Lower lobe of right lung (tissue), 2 donors: ENCODE data around the gene KDM3B. TPM values are rescaled to one million over a fixed set of nuclear protein-coding genes. Genes with fewer than 3 reads are reported as not detected.

Source experiments
- ATAC-seq, 2 donors: fragments of 200-7000 bp; cut with Tn5 transposase; one replicate each; pipeline ENCODE4 v1.9.1; 2020 to 2022; ENCODE audit warnings: mild to moderate bottlenecking in 2 of 2, moderate library complexity in 2 of 2
- DNase-seq: peaks from one replicate; pipeline ENCODE4 v3.0.0-alpha.2; 2020
- H3K27ac ChIP-seq: fragments of 200-600 bp; one replicate; pipeline ENCODE4 v1.8.0; 2022
- H3K27me3 ChIP-seq: fragments of 200-600 bp; one replicate; pipeline ENCODE4 v1.8.0; 2022; ENCODE audit warnings: low read depth
- H3K36me3 ChIP-seq: fragments of 200-600 bp; one replicate; pipeline ENCODE4 v1.8.0; 2022; ENCODE audit warnings: mild to moderate bottlenecking
- H3K4me1 ChIP-seq: fragments of 200-600 bp; one replicate; pipeline ENCODE4 v1.8.0; 2022
- H3K4me3 ChIP-seq: fragments of 200-600 bp; one replicate; pipeline ENCODE4 v1.8.0; 2022; ENCODE audit warnings: mild to moderate bottlenecking
- H3K9me3 ChIP-seq: fragments of 200-600 bp; one replicate; pipeline ENCODE4 v1.8.0; 2022
- CTCF ChIP-seq: fragments of 200-600 bp; IDR thresholded peaks from one replicate; pipeline ENCODE4 v1.8.0; 2022; ENCODE audit warnings: antibody characterized with exemption, mild to moderate bottlenecking
- intact Hi-C: fragments of 100-400 bp; cut with DNase I; formaldehyde crosslinking; loops from one replicate; pipeline ENCODE4 v1.11.0; 2022
- total RNA-seq: library from RNA; stranded (reverse); fragmentation: NEBNext Ultra II Directional; extraction: Animal tissue kit (Norgen Biotek cat#: 25700); gene quantifications from one replicate; pipeline ENCODE4 v1.2.1, GENCODE V29; 2021
- donor health status: DM: no; HTN: yes; CAD: no; lungs with severe emphysema.

The KDM3B gene
- total RNA-seq, 1 donor from 2014 or later = 67.1 TPM

DNA sequence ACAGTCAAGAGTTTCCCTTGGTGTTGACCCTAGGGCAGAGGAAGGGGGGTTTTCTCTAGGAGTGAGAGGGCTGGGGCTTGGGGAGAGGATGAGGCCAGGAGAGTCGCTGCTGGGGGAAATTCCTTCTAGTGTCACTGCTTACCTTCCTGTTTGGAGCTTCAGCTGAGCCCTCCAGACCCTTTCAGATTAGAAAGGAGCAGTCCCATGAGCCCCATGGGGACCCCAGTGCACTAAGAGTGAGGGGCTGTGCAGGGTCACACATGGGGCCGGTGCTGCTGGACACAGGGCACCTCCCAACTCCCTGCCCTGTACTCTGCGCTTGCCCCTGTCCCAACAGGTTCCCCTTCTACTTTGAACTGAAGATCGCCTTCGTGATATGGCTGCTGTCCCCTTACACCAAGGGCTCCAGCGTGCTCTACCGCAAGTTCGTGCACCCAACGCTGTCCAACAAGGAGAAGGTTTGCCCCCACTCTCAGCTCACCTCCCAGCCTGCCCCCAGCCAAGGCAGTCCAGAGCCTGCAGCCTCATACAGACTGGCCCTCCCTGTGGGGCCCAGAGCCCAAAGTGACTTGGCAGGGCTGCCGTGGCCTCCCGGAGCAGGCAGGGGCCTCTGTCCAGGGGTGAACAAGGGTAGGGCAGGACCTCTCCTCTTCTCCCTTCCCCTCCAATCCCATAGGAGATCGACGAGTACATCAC lies 91.7 kb downstream of the KDM3B start:
- no peak for TF ChIP-seq CTCF
- DNase-seq = no peak

GRCh38 chr5:138444774-138445546 lies 92.5 kb downstream of the KDM3B start:
- intact Hi-C loops = no loop called here
- no peak for ATAC-seq
- H3K27me3 ChIP-seq = no peaks in the 10 kb centered on the region
- no peaks in the 10 kb centered on the region for H3K36me3 ChIP-seq
- TF ChIP-seq CTCF = no peak
- H3K27ac ChIP-seq = no peak overlapping the region
- DNase-seq = no peak
- H3K4me1 ChIP-seq = peaks cover 4% of the 10 kb centered on the region
- H3K9me3 ChIP-seq = no peaks in the 10 kb centered on the region
- H3K4me3 ChIP-seq = no peak overlapping the region

More for the DNA sequence above, 91.7 kb downstream of the KDM3B start:
- no peaks in the 10 kb centered on the region for H3K9me3 ChIP-seq
- no peak for ATAC-seq
- H3K4me1 ChIP-seq = peaks cover 5% of the 10 kb centered on the region
- H3K27ac ChIP-seq = no peak overlapping the region
- no peaks in the 10 kb centered on the region for H3K27me3 ChIP-seq
- intact Hi-C loops = no loop called here
- no peaks in the 10 kb centered on the region for H3K36me3 ChIP-seq
- no peak overlapping the region for H3K4me3 ChIP-seq

DNA sequence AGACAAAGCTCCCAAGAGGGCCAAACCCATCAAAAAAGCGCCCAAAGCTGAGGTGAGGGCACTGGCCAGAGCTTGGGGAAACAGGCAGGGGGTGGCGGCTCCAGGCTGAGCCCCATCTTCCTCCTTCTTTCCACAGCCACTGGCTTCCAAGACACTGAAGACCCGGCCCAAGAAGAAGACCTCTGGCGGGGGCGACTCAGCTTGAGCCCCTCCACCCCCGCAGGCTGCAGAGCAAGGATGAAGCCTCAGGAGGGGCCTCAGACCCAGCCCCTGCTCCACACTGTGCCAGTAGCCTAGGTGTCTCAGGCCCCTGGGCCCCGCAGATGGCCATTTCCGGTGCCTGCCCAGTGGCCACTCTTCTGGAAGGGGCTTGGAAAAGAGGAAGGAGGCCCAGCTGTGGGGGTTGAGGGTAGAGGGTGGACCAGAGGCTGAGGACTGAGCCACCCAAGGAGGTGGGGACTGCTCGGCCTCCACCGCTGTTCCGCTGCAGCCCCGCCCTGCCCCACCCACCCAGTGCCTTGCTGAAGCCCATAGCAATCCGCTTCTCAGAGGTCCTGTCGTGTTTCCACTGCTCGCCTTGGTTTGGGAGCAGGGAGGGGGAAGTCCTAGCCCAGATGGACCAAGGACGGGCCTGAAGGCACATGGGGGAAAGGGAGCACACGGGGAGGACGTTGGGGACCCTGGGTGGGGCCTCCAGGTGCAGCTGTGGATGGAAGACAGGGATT lies 93.2 kb downstream of the KDM3B start:
- TF ChIP-seq CTCF = no peak
- ATAC-seq (no peak), DNase-seq (no peak)
- Histone ChIP-seq H3K36me3 (no peaks in the 10 kb centered on the region), H3K4me3 (no peak overlapping the region), H3K27me3 (no peaks in the 10 kb centered on the region), H3K4me1 (peaks cover 7% of the 10 kb centered on the region), H3K27ac (no peak overlapping the region), H3K9me3 (no peaks in the 10 kb centered on the region)
- intact Hi-C loops = no loop called here

- H3K27me3 ChIP-seq = no peaks in the 10 kb centered on the region
- ATAC-seq (no peak), DNase-seq (no peak)
- no peak overlapping the region for H3K27ac ChIP-seq
- H3K9me3 ChIP-seq = no peaks in the 10 kb centered on the region
- no peak overlapping the region for H3K4me3 ChIP-seq
- peaks cover 7% of the 10 kb centered on the region for H3K4me1 ChIP-seq
- intact Hi-C loops = no loop called here
- TF ChIP-seq CTCF = no peak
- no peaks in the 10 kb centered on the region for H3K36me3 ChIP-seq
Measured at GRCh38 chr5:138448070-138448469, 95.6 kb downstream of the KDM3B start.

DNA sequence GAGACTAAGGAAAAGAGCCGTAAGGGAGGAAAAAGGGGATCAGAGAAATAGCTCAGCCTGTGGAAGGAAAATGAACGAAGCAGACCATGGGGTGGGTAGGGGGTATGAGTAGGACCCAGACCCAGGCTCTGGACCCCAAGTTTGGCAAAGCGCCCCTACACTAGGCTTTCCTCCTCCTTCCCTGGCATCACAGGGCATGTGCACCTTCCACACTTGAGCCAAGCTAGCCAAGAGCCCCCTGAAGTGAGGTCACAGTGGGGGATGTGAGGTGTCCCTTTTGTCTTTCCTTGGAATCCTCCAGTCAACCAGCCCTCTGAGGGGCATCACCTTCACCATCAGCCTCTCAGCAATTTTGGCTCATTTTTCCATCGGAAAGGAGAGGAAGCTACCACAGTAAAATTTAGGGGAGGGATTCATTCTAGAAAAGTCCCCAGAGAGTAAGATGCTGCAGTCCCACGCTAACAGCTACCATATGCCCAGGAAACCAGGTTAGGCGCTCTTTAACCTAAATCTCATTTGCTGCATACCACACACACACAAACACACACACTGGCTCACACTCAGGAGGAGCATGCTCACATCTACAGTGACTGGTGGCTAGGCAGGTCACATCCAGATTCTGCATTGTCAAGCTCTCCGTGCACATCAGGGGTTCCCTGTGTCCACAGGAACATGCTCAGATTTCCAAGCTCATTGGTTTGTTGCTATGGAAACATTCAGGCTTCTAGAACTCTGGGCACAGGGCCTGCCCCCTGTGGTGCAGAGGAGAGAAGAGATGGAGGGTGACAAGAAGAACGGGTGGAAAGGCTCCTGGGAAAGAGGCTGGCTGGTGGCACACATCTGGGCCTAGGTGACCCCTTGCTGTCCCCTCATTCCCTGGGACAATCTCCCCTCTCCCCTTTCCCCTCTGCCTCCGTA lies 96.3 kb downstream of the KDM3B start:
- no peaks in the 10 kb centered on the region for H3K9me3 ChIP-seq
- intact Hi-C loops = no loop called here
- H3K4me3 ChIP-seq = no peak overlapping the region
- no peak overlapping the region for H3K27ac ChIP-seq
- H3K36me3 ChIP-seq = no peaks in the 10 kb centered on the region
- no peak for TF ChIP-seq CTCF
- no peaks in the 10 kb centered on the region for H3K27me3 ChIP-seq
- ATAC-seq (no peak), DNase-seq (no peak)
- H3K4me1 ChIP-seq = peaks cover 7% of the 10 kb centered on the region
